ENCODE measurements around the gene MARCKS.

DNA sequence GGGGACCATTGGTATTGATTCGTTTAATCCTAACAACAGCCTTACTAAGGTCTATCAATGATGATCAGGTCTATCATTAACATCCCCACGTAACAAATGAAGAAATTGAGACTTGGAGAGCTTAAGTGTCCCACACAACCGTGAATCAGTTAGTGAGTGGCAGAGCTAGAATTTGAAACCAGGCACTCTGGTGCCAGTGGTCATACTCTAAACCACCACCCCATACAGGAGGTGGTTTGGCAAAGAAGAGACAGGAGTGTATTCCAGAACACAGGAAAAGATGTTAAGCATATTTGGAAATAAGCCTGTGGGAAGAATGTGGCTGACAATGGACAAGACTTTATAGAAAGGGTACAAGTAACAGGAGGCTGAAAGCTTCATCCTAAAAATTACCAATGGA is 35.7 kb upstream of the MARCKS start:
- no peak for TF ChIP-seq ZBTB21 (CRISPR knock-in tag; IDR thresholded peaks at IDR 0.05)
- TF ChIP-seq FIP1L1 (IDR thresholded peaks at IDR 0.05; ENCODE audit: borderline replicate concordance, insufficient read depth, low read depth, low read length): no peak
